Activated naive CD8-positive, alpha-beta T cell treated with anti-CD3 and anti-CD28 coated beads, Interleukin-2, amount 50 U/mL, for 16 hours (primary cell): Measurements from ENCODE around the gene ZFAND2B.
"Not testable (repeated sequence)": the region's sequence is repeated elsewhere in the genome, so short reads cannot be mapped to it uniquely, and the experiment has no call there.

ENCODE experiments used
- DNase-seq: peaks from one replicate; pipeline ENCODE4 v3.0.0-alpha.2; 2020; ENCODE audit warnings: low read depth, low spot score

ZFAND2B gene

GRCh38 chr2:219175928-219176817, 30.4 kb upstream of the ZFAND2B start:
- DNase-seq, result no peak

GRCh38 chr2:219176818-219177551, 29.6 kb upstream of the ZFAND2B start, which contains the start of gene CNPPD1:
CNPPD1 (minus strand) TSS chr2:219176925; CDS start chr2:219176828, 97 bp downstream.
- DNase-seq, result peak; percentile 71

GRCh38 chr2:219177552-219178376, 28.8 kb upstream of the ZFAND2B start, which contains the start of gene RETREG2:
RETREG2 (plus strand) TSS chr2:219178275; CDS start chr2:219178353, 78 bp downstream.
- DNase-seq, result peak; percentile 40

- DNase-seq, result no peak
Measured at GRCh38 chr2:219178377-219179175, 28.0 kb upstream of the ZFAND2B start.

- DNase-seq, result no peak
Measured at GRCh38 chr2:219179601-219180465, 26.7 kb upstream of the ZFAND2B start.

DNA sequence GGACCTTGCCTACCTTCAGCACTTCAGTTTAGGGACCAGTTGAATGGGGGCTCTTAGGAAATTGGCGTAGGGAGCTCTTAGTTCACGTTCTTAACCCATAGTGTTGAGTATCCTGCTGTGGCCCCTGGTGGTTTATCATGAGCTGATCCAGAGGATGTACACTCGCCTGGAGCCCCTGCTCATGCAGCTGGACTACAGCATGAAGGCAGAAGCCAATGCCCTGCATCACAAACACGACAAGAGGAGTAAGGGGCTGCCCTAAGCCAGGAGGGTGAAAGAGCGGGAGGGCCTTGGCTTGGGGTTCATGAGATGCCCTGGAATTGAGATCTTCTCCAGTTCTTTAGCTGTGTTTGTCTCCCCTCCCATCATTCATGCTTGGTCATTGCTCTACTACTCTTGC, 25.6 kb upstream of the ZFAND2B start:
- no peak for DNase-seq

GRCh38 chr2:219181531-219181930, 25.1 kb upstream of the ZFAND2B start:
- DNase-seq, result no peak

GRCh38 chr2:219182331-219183150, 24.0 kb upstream of the ZFAND2B start:
- DNase-seq, result no peak

DNA sequence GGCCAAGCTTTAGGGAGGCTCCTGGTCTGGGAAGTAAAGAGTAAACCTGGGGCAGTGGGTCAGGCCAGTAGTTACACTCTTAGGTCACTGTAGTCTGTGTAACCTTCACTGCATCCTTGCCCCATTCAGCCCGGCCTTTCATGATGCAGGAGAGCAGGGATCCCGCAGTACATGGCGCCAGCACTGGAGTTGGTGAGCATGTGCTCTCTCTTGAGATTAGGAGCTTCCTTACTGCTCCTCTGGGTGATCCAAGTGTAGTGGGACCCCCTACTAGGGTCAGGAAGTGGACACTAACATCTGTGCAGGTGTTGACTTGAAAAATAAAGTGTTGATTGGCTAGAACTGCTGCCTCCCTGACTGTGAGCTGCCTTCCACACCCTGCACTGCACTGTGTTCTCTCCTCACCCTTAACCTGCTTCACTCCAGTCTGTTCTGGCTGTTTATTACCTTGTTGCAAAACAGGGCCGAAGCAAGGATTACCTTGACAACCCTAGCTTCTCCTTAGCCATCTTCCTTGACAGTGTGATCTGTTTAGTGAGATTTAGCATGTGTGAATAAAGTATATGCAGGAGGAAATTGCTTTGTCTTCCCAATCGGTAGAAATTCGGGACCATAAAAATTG, 23.3 kb upstream of the ZFAND2B start:
- DNase-seq, result no peak

GRCh38 chr2:219184121-219184520, 22.5 kb upstream of the ZFAND2B start:
- no peak for DNase-seq

DNA sequence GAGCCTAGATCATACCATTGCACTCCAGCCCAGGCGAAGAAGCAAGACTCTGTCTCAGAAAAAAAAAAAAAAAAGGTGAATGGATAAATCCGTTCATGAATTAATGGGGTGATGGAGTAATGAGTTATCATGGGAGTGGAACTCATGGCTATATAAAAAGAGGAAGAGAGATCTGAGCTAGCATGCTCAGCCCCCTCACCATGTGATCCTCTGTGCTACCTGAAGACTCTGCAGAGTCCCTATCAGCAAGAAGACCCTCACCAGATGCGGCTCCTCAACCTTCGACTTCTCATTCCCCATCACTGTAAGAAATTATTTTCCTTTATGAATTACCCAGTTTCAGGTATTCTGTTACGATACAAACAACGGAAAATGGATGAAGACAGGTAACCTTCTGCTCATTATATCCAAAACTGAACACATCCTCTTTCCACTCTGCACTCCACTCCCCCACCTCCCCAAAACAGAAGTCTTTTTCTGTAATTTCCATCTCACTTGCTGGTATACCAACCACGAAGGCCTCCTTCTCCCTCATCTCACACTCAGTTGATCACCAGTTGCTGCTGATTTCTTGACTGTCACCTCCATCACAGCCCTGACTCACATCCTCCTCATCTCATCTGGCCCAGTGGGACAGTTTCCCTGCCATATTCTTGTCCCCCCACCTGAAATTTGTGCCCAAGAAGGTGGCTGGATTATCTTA, 19.7 kb upstream of the ZFAND2B start:
- DNase-seq, result no peak

GRCh38 chr2:219197388-219197787, 9.2 kb upstream of the ZFAND2B start:
- no peak for DNase-seq

DNA sequence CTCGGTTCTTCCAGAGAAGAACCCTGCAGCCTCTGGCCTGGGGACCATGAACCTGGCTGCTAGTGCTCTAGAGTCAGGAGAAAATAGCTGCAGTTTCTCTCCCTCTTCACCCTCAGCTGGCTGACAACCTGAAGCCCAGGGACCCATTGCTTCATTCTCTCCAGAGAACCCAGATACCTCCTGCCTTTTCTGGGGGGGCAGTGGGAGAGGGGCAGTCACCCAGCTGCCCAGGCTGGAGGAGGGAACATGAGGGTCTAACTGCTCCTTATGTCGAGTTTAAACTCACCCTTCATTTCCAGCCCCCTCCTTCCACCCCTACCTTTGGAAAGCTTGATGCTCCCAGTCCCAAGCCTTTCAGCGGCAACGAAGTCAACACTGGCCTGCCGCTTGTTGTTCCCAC, 7.6 kb upstream of the ZFAND2B start:
- no peak for DNase-seq

DNA sequence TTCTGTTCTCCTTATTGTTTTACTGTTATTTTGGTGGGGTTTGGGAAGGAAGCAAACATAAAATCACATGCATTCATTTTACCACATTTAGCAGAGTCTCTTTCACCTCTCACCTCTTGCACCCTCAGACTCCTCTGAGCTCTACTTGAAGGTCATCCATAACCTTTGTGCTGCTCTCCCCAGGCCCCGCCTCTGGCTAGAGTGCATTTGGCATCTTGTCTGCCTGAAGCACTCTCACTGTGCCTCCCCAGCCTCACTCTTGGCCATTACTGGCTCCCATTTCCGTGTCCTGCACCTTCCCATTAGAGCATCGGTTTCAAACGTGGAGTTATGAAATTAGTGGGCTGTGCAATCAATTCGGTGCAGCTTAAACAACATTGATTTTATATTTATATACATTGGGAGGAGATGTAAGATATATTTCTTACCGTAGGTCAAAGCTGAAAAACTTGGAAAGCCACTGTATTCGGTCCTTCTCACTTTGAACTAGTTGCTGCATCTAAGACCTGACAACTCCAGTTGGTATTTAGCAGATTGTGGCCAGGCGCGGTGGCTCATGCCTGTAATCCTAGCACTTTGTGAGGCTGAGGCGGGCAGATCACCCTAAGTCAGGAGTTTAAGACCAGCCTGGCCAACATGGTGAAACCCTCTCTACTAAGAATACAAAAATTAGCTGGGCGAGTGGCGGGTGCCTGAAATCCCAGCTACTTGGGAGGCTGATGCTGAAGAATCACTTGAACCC, 6.9 kb upstream of the ZFAND2B start:
- no peak for DNase-seq

GRCh38 chr2:219200502-219201326, 5.9 kb upstream of the ZFAND2B start:
- DNase-seq, result not testable (repeated sequence)

DNA sequence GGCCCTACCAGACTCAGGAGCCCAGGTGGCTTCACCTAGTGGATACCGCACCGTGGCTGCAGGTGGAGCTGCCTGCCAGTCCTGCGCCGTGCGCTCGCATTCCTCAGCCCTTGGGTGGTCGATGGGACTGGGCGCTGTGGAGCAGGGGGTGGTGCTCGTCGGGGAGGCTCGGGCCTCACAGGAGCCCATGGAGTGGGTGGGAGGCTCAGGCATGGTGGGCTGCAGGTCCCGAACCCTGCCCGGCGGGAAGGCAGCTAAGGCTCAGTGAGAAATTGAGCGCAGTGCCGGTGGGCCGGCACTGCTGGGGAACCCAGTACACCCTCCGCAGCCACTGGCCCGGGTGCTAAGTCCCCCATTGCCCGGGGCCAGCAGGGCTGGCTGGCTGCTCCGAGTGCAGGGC, 5.3 kb upstream of the ZFAND2B start:
- not testable (repeated sequence) for DNase-seq
